Activated CD4-positive, alpha-beta T cell treated with anti-CD3 and anti-CD28 coated beads, Interleukin-2, amount 50 U/mL, for 16 hours (primary cell): Measurements from ENCODE around the gene BDH1.
A peak's percentile ranks its signal among the peaks of the same experiment; 100 is the strongest.
"Not testable (repeated sequence)": the region's sequence is repeated elsewhere in the genome, so short reads cannot be mapped to it uniquely, and the experiment has no call there.

Experiments
- DNase-seq: peaks from one replicate; pipeline ENCODE4 v3.0.0-alpha.2; 2020

BDH1 gene

DNA sequence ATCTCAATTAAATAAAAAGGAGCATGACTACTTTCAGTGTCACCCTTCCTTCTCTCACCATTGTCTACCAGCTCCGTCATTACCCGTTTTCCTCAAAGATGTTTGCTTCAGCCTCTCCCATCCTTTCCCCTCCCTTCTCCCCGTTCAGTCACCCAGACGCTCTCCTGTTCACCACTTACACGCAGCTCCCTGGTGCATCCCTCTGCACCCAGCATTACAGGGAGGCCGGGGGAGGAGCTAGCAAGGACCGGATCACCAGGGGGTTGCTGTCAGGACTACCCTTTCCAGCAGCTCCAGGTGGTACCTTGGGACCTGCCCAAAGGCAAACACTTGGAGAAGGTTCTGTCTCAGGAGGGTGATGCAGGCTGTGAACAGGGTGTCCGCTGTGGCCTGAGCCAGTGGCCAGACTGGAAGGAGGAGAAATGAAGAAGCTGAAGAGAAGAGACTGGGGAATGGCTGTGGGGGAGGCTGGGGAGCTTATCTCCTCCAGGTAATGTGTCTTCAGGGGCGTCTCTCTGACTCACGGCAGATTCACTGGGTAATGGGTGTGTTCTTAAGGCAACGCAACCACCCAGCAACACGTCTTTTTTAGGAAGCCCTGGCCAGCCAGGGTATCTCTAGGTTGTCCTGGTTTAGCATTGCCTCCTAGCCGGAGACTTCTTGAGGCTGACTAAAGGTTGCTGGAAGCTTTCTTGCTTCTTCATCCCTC is 21.8 kb upstream of the BDH1 start:
- DNase-seq = no peak

DNA sequence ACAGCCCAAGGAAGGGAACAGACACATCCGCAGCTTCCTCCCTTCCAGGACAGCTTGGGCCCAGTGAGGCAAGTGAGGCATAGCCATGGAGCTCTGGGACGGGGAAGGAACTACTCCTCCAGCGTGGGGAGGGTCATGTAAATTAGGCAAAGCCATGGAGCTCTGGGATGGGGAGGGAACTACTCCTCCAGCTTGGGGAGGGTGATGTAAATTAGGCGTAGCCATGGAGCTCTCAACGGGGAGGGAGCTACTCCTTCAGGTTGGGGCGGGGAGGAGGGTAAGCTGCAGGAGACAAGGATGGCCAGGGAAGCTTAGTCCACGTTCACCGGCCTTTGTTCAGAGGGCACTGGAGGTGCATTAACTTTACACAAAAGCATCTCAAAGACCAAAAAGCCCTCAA is 21.1 kb upstream of the BDH1 start:
- DNase-seq = no peak

GRCh38 chr3:197575362-197575761 is 19.6 kb upstream of the BDH1 start:
- no peak for DNase-seq

- DNase-seq = not testable (repeated sequence)
Measured at GRCh38 chr3:197574396-197574991, 18.7 kb upstream of the BDH1 start.

GRCh38 chr3:197573048-197573767 is 17.4 kb upstream of the BDH1 start:
- DNase-seq = no peak

DNA sequence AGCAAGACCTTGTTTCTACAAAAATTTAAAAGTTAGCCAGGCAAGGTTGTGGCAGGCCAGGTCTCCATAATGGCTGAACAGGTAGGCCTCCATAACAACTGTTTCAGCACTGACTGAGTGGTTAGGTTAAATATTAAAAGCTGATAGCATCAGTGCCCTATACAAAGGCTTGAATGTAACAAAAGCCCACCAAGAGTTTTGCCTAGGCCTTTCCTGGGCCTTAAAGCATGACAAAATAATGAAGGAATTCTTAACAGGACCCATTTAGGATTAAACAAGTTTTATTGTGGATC is 16.1 kb upstream of the BDH1 start:
- not testable (repeated sequence) for DNase-seq

DNA sequence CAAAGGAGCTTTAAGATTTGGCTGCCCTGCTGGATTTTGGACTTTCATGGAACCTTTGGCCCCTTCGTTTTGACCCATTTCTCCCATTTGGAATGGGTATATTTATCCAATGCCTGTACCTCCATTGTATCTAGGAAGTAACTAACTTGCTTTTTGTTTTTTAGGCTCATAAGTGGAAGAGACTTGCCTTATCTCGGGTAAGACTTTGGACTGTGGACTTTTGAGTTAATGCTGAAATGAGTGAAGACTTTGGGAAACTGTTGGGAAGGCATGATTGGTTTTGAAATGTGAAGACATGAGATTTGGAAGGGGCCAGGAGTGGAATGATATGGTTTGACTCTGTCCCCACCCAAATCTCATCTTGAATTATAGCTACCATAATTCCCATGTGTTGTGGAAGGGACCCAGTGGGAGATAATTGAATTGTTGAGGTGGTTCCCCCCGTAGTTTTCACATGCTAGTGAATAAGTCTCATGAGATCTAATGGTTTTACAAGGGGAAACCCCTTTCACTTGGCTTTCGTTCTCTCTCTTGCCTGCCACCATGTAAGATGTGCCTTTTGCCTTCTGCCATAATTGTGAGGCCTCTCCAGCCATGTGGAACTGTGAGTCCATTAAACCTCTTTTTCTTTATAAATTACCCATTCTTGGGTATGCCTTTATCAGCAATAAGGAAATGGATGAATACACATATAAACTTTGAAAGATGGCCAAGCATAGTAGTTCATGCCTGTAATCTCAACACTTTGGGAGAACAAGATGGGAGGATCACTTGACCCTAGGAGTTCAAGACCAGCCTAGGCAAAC is 15.5 kb upstream of the BDH1 start:
- DNase-seq = not testable (repeated sequence)

DNA sequence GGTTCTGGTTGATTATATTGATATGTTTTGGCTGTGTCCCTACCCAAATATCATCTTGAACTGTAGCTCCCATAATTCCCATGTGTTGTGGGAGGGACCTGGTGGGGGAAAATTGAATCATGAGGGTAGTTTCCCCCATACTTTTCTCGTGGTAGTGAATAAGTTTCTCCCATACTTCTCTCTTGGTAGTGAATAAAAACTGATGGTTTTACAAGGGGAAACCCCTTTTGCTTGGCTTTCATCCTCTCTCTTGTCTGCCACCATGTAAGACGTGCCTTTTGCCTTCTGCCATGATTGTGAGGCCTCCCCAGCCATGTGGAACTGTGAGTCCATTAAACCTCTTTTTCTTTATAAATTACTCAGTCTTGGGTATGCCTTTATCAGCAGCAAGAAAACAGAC is 13.7 kb upstream of the BDH1 start:
- not testable (repeated sequence) for DNase-seq

DNA sequence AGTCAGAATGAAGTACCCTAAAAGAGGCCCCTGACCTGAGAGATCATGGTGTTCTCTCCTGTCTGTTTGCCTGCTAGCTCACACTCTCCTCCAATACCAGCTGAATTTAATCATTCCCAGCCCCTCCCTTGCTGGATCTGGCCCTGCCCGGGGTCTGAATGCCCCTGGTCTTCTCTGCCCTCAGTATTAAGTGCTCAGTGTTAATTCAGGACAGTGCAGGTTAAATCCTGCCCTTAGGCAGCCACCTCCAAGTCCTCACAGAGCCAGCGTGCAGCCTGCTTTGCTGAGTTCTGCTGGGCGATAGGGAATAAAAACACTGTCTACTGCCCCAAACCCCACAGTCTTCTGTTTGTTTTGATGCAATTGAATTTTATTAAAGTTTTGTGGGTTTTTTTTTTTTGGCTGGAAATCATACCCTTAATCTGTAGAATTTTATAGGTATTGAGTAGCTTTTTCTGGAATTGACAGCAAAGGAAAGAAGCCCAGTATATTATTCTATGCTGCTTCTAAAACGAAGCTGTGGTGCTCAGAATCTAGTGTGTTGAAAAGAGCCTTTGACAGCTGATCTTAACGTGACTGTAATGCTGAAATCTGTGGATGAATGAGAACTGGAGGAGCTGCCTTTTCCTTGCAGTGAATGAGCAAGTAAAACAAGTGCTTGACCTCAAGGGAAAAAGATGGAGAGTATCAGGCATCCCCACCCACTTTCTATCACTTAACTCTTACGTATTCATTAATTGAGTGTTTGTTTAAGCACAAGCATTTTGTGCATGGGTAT is 12.3 kb upstream of the BDH1 start:
- no peak for DNase-seq

- not testable (repeated sequence) for DNase-seq
Measured at GRCh38 chr3:197566155-197566554, 10.4 kb upstream of the BDH1 start.

GRCh38 chr3:197564097-197564843 is 8.5 kb upstream of the BDH1 start:
- DNase-seq = no peak

- no peak for DNase-seq
Measured at GRCh38 chr3:197562398-197563251, 6.9 kb upstream of the BDH1 start.

GRCh38 chr3:197561926-197562325 is 6.2 kb upstream of the BDH1 start:
- no peak for DNase-seq

DNA sequence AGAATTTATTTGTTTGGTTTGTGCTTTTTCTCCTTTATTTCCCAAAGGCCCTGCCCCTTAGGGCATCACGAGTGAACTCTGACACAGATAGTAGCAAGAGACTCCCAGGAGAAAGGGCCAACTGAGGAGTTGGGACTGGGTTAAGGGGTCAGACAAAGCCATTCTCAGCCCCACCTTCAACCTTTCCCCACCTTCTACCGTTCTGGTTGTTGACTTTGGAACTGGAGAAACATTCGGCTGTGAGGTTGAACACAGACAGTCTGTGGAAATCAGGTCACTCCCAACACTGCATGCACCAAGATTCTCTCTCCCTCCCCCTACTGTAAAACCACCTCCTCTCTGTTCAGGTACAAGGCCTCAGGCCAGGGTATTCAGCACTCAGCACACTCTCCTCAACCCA is 3.9 kb upstream of the BDH1 start:
- no peak for DNase-seq

GRCh38 chr3:197554562-197555280 is 1.0 kb downstream of the BDH1 start:
- DNase-seq = peak; percentile 98

GRCh38 chr3:197554196-197554561 is 1.6 kb downstream of the BDH1 start:
- DNase-seq = peak; percentile 18

DNA sequence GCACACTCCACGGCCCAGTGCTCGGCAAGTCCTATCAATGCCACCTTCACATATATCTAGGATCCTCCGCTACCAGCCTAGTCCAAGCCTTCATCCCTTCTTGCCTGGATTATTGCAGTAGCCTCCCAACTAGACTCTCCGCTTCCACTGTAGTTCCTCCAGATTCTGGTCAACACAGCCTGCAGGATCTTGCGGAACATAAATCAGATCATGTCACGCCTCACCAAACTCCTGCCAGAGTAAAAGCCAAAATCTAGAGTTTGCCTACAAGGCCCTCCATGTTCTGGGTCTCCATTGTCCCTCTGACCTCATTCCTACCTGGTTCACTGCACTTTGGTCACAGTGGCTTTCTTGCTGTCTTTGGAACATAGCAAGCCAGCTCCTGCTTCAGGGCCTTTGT is 3.6 kb downstream of the BDH1 start:
- no peak for DNase-seq

DNA sequence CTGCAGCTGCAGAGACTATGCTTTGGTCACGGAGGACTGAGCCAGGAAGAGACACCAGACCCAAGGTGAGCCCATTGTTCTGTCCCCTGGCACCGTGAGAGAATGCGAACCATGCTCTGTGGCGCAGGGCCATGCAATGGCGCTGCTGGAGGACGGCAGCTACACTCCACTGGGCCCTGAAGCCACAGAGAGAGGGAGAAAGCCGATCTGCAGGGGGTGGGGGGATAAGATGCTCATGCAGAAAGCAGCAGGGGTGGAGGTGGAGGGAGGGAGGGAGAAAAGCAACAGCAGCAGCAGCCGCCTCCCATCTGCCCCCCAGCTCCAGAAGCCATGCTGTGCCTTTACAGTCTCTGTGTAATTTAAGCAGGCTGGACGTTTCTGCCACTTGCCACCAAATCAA is 5.3 kb downstream of the BDH1 start:
- DNase-seq = no peak

- DNase-seq = no peak
Measured at GRCh38 chr3:197549261-197549885, 6.4 kb downstream of the BDH1 start.
